Fibroblast of upper back skin (primary cell): ENCODE measurements around the gene LIMD2.

ENCODE experiments used
- DNase-seq: peaks from one replicate; pipeline ENCODE4 v3.0.0-alpha.2; 2013

The LIMD2 gene

GRCh38 chr17:63700528-63701455 is 867 bp upstream of the LIMD2 start:
- peak; percentile 49 for DNase-seq

- DNase-seq, result peak; percentile 60
Observed at GRCh38 chr17:63698886-63699637, 863 bp downstream of the LIMD2 start.

DNA sequence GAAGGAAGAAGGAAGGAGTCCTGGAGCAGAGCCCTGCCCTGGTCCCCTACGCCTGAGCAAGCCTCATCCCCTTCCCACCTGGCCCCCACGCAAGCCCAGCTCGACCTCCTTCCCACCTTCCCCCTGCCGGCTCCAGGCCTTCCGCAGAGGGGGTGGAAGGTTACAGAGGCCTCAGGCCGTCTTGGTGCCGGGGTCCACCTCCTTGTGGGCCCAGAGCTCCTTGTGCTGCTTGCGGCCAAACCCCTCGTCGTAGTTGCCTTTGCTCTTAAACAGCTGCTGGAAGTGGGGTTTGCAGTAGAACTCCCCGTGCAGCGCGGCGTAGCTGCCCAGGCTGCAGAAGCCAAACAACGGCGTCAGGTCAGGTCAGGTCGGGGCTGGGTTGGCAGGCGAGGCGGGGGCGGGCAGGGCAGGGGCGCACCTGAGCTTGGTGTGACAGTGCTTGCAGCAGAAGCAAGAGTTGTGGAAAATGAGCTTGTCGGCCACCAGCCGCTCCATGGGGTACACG is 1.5 kb downstream of the LIMD2 start:
- DNase-seq, result no peak

DNA sequence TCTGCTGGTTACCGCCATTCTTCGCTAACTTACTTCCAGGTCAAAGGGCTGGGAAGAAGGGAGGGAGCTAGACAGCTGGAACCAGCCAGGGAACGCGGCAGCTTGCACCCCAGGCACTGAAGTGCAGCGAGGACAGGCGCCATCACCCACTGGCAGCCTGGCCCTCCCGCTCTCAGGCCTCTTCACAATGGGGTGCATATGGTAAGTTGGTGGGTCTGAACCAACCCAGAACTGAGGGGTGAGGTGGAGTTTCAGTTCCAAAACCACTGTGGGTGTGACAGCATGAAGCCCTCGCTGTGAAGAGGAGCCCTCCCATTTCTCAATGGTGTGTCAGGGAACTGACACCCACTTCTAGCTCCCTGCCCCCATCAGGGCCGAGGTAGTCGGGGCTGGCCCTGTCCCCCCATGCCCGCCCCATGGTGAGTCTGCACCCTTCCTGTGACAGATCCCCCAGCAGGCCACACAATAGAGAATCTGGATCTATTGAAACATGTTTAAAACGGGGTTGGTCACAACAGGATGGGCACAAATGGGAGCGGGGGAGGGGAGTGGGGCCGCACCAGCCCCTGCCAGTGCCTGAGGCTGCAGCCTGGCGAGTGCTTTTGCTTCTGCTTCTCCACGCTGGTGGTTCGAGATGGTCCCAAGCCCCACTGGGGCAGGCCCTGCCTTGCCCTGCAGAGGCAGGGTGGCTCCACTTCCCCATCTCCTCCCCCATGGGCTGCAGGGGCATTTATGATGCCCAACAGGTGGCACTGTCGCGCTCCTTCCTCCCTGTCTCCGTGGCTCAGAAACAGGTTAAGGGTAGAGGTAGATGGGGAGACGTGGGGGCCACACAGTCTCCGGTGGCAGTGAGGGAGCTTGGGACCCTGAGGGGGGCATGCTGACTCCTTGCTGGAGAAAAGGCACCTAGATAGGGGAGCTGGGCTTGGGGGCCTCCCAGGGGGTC is 2.3 kb downstream of the LIMD2 start:
- DNase-seq, result peak; percentile 24

DNA sequence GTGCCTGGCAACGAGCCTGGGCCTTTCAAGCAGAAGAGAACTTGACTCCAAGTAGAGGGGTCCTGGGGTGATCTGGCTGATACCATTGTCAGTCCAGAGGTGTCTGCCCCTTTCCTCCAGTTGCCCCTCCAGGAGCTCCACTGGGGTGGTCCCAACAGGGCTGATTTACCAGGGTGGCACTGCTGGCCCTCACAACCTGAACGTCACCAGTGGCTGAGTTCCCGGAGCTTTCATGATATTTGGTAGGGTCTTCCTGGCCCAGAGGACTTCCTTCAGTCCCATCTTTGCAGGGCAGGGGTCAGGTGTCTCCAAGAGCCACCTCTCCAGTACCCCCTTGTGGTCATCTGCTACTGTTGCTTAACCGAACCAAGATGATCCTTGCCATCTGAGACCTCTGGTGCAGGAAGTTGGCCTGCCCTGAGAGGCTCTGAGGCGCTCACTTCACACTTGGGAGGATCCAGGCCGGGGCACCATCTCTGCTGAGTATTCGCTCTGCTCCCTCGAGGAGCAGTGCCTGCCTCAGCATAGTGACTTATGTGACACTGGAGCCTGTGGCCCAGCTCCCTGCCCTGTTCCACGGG is 3.5 kb downstream of the LIMD2 start:
- peak; percentile 24 for DNase-seq

GRCh38 chr17:63695889-63696288 is 4.0 kb downstream of the LIMD2 start:
- DNase-seq, result no peak

DNA sequence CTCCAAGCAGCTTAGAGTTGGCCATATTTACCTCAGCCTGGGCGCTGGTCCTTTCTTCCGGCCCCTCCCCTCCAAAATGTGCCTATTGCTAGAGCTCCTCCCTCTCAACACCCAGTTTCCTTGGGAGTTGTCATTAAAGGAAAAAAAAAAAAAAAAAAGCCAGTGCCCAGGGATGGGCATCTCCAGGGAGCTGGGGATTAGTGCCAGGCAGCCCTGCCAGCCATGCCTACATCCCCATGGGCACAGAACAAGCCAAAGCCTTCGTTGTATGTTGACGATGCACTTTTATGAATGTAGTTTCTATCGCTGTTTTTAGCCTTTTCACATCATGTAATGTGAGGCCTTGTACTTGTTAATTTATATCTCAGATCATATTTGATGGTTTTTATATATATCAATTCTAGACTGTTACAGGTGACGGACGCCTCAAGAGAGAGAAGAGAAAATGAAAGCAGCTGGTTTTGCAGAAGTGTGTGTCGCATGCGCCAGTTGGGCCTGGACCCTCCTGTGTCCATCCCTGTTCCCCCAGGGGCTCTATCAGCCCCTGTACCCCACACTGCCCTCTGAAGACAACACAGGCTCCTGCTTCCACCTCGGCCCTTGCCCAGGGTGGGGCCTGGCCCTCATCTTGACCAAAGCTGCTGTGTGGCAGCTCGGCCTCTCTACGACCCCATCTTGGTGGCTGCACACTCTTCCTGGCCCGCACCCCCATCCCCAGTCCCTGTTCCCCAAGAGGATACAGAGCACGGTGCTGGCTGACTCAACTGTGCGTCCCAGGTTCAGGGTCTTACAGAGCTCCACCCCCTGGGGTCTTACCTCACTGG is 4.8 kb downstream of the LIMD2 start:
- no peak for DNase-seq

GRCh38 chr17:63694229-63694949 is 5.5 kb downstream of the LIMD2 start:
- no peak for DNase-seq

GRCh38 chr17:63693411-63694113 is 6.4 kb downstream of the LIMD2 start:
- DNase-seq, result no peak

GRCh38 chr17:63692195-63692816 is 7.6 kb downstream of the LIMD2 start:
- DNase-seq, result no peak

DNA sequence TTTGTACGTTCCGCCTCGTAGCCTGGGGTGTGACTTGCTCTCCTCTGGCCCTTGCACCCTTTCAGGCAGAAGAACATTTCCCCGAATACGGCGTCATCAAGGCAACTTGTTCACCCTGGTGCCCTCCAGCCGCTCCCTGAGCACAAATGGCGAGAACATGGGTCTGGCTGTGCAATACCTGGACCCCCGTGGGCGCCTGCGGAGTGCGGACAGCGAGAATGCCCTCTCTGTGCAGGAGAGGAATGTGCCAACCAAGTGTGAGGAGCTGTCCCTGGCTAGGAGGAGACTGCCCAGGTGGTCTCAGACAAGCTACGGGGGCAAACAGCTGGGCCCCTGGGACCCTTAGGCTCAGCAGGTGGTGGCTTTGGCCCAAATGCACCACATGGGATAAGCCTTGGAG is 10.4 kb downstream of the LIMD2 start:
- DNase-seq, result no peak

- DNase-seq, result no peak
Observed at GRCh38 chr17:63688396-63689020, 11.4 kb downstream of the LIMD2 start.

- DNase-seq, result no peak
Observed at GRCh38 chr17:63686138-63686685, 13.7 kb downstream of the LIMD2 start.

DNA sequence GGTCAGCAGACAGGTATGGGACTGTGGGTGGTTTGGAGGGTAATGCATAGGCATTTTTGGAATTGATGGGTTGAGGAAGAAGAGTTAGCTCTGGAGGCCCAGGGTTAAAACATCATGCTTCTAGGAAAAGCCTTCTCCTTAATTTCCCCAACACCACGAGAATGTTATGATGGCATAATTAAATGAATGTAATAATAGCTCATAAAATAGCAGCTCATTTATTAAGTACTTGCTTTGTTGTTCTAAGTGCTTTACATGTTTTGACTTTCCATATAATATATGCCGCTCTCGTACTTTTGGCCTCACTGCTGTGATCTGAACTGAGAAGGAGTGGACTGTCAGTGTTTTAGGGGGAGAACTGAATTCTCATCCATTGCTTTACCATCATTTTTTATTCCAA is 14.3 kb downstream of the LIMD2 start:
- no peak for DNase-seq

GRCh38 chr17:63685041-63685440 is 14.9 kb downstream of the LIMD2 start:
- DNase-seq, result no peak

DNA sequence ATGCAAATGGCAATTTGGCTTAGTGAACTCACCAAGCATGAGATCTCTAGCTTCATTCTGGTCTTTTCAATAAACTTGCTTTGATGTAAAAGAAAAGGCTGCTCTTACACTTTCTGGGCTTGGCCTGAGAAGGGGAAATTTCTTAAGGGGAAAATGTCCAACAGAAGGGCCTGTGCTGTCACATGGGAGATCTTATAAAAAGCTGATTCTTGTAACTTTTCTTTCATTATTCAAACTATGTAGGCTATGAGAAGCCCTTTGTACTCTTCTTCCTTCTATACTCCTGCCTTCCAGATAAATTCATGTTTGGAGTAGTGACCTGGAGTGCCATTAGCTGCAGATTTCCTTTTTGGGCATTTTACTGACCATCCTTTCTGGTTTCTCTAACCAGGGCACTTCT is 16.9 kb downstream of the LIMD2 start:
- DNase-seq, result no peak

- DNase-seq, result no peak
Observed at GRCh38 chr17:63682441-63682840, 17.5 kb downstream of the LIMD2 start.

DNA sequence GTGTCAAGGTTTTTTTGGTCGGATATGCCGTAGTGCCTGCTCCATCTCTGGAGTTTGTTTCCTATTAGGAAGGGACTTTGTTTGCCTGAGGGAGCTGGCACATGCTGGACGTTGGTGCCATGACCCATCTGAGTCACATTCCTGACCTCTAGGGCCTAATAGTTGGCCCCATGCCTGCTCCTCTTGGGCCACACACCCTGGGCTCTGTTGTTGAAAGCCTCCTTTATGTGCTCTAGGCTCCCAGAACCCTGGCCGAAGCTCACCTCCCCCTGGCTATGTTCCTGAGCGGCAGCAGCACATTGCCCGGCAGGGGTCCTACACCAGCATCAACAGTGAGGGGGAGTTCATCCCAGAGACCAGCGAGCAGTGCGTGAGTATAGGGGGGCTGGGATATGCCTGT is 18.4 kb downstream of the LIMD2 start:
- DNase-seq, result no peak

DNA sequence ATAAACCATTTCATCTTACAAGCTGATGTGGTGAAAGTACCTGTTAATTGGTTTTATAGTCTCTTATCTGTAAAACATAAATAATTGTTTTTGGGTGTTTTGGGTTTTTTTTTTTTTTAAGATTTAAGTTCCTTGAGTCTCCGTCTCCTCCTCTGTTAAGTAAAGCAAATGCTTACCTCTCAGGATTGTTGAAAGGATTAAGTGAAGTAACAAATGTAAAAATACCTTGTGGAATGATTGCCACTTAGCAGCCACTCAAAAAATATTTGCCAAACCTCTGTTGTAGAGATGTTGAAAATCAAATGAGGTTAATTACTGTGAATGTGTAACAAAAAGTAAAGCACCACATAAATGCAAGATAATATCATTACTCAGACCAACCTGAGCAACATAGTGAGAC is 19.2 kb downstream of the LIMD2 start:
- DNase-seq, result no peak
